ENCODE results near the gene CAVIN1. TPM values are rescaled to one million over a fixed set of nuclear protein-coding genes. Genes with fewer than 3 reads are reported as not detected.

CAVIN1 gene
- total RNA-seq, 1 donor from 2014 or later, result 2.7 TPM

Other genes starting within 250 kb of the CAVIN1 start
- 1.6 and 2.3 TPM in 2 replicates for gene KCNH4, start 242.1 kb downstream of the CAVIN1 start, total RNA-seq
- gene HCRT, start 237.8 kb downstream of the CAVIN1 start, total RNA-seq, result not detected in 2 replicates
- 14.4 and 17.5 TPM in 2 replicates for gene GHDC, start 228.8 kb downstream of the CAVIN1 start, total RNA-seq
- gene STAT5B, start 146.9 kb downstream of the CAVIN1 start, total RNA-seq, result 184 and 189 TPM in 2 replicates
- 346 and 348 TPM in 2 replicates for gene STAT5A, start 134.8 kb downstream of the CAVIN1 start, total RNA-seq
- 252 and 258 TPM in 2 replicates for gene STAT3, start 34.8 kb downstream of the CAVIN1 start, total RNA-seq
- gene ATP6V0A1, start 35.6 kb upstream of the CAVIN1 start, total RNA-seq, result 16.9 and 18.8 TPM in 2 replicates
- gene NAGLU, start 113.0 kb upstream of the CAVIN1 start, total RNA-seq, result 20.4 and 20.7 TPM in 2 replicates
- gene HSD17B1, start 129.7 kb upstream of the CAVIN1 start, total RNA-seq, result 0.42 and 0.83 TPM in 2 replicates
- gene COASY, start 138.9 kb upstream of the CAVIN1 start, total RNA-seq, result 97.7 and 109 TPM in 2 replicates
- 67.8 and 72.6 TPM in 2 replicates for gene MLX, start 143.8 kb upstream of the CAVIN1 start, total RNA-seq
- gene PSMC3IP, start 154.5 kb upstream of the CAVIN1 start, total RNA-seq, result 29.1 and 31.1 TPM in 2 replicates
- 35.8 and 38.3 TPM in 2 replicates for gene RETREG3, start 186.1 kb upstream of the CAVIN1 start, total RNA-seq
- 99.9 and 100 TPM in 2 replicates for gene TUBG1, start 186.4 kb upstream of the CAVIN1 start, total RNA-seq
- 11.8 and 12.9 TPM in 2 replicates for gene TUBG2, start 236.0 kb upstream of the CAVIN1 start, total RNA-seq